Neural cell (in vitro differentiated cells): ENCODE measurements around the gene PTPRQ.

Experiments used
- CTCF ChIP-seq: fragments of 450-650 bp; IDR thresholded peaks from 2 replicates; pipeline ENCODE4 v1.5.1; 2014; ENCODE audit warnings: antibody characterized with exemption, mild to moderate bottlenecking, moderate library complexity; ENCODE audit not compliant: poor library complexity, severe bottlenecking
- EP300 ChIP-seq: fragments of 450-650 bp; conservative IDR thresholded peaks from 2 replicates; pipeline ENCODE4 v1.6.1; 2014; ENCODE audit warnings: antibody characterized with exemption, mild to moderate bottlenecking, moderate library complexity; ENCODE audit not compliant: poor library complexity, severe bottlenecking
- EZH2 ChIP-seq: fragments of 200-600, 300-800 bp; shearing (Covaris generic), sonication (generic); IDR thresholded peaks from 2 replicates; pipeline ENCODE4 v1.6.1; 2014; ENCODE audit warnings: antibody characterized with exemption, low read length, borderline replicate concordance, mild to moderate bottlenecking; ENCODE audit not compliant: insufficient read depth, poor library complexity, severe bottlenecking
- MXI1 ChIP-seq: fragments of 450-650 bp; conservative IDR thresholded peaks from 2 replicates; pipeline ENCODE4 v1.6.1; 2014; ENCODE audit warnings: antibody characterized with exemption, mild to moderate bottlenecking; ENCODE audit not compliant: poor library complexity, severe bottlenecking
- POLR2AphosphoS5 ChIP-seq: IDR thresholded peaks from 2 replicates; pipeline ENCODE4 v1.6.1; 2012
- RAD21 ChIP-seq: fragments of 450-650 bp; conservative IDR thresholded peaks from 2 replicates; pipeline ENCODE4 v1.6.1; 2014; ENCODE audit warnings: antibody characterized with exemption, mild to moderate bottlenecking, moderate library complexity
- SMC3 ChIP-seq: fragments of 450-650 bp; conservative IDR thresholded peaks from 2 replicates; pipeline ENCODE4 v1.6.1; 2014; ENCODE audit warnings: antibody characterized with exemption, mild to moderate bottlenecking, moderate library complexity; ENCODE audit not compliant: poor library complexity
- TAF1 ChIP-seq: IDR thresholded peaks from 2 replicates; pipeline ENCODE4 v1.6.1; 2012; ENCODE audit warnings: low read depth

GRCh38 chr12:80684077-80684495 lies 240.1 kb downstream of the PTPRQ start:
- TF ChIP-seq CTCF (no peak), TAF1 (no peak), RAD21 (no peak), EZH2 (no peak), SMC3 (no peak), MXI1 (no peak), EP300 (no peak), POLR2AphosphoS5 (no peak)
